Loucy (cell line): ENCODE results near the gene SPEM2.

Experiments used
- H2AFZ ChIP-seq: fragments of 200-600 bp; sonication (generic); 2 replicates; pipeline ENCODE4 v1.6.0; 2016; ENCODE audit warnings: antibody characterized with exemption, mild to moderate bottlenecking, low read length, moderate library complexity
- H3F3A ChIP-seq: fragments of 200-600 bp; 2 replicates; pipeline ENCODE4 v1.6.0; 2016; ENCODE audit warnings: antibody characterized with exemption, low read depth, mild to moderate bottlenecking
- H3K27me3 ChIP-seq: fragments of 200-600 bp; sonication (generic); 2 replicates; pipeline ENCODE4 v1.6.1; 2014; ENCODE audit warnings: low read length, mild to moderate bottlenecking; ENCODE audit not compliant: insufficient read depth, poor library complexity, severe bottlenecking
- H3K36me3 ChIP-seq: fragments of 200-600 bp; sonication (generic); 2 replicates; pipeline ENCODE4 v1.6.1; 2016; ENCODE audit warnings: low read length; ENCODE audit not compliant: insufficient read depth
- H3K4me1 ChIP-seq: fragments of 200-600 bp; sonication (generic); 2 replicates; pipeline ENCODE4 v1.5.1; 2014; ENCODE audit warnings: low read length, mild to moderate bottlenecking; ENCODE audit not compliant: insufficient read depth, poor library complexity, severe bottlenecking
- H3K4me2 ChIP-seq: fragments of 200-600 bp; sonication (generic); 2 replicates; pipeline ENCODE4 v1.6.0; 2014; ENCODE audit warnings: antibody characterized with exemption, low read length, low read depth, mild to moderate bottlenecking; ENCODE audit not compliant: poor library complexity, severe bottlenecking
- H3K4me3 ChIP-seq: fragments of 200-600 bp; sonication (generic); 2 replicates; pipeline ENCODE4 v1.5.1; 2014; ENCODE audit warnings: low read length, mild to moderate bottlenecking, mixed read lengths; ENCODE audit not compliant: poor library complexity, severe bottlenecking
- H3K79me2 ChIP-seq: fragments of 200-600 bp; sonication (generic); 2 replicates; pipeline ENCODE4 v1.6.1; 2014; ENCODE audit warnings: low read length; ENCODE audit not compliant: insufficient read depth
- H3K9ac ChIP-seq: fragments of 200-600 bp; sonication (generic); 2 replicates; pipeline ENCODE4 v1.6.0; 2014; ENCODE audit warnings: mild to moderate bottlenecking, low read depth, low read length, moderate library complexity; ENCODE audit not compliant: poor library complexity, severe bottlenecking
- H3K9me2 ChIP-seq: fragments of 200-600 bp; sonication (generic); replicated peaks from 2 replicates; pipeline ENCODE4 v1.6.1; 2016; ENCODE audit warnings: low read depth, low read length, mixed read lengths
- H3K9me3 ChIP-seq: fragments of 200-600 bp; sonication (generic); 2 replicates; pipeline ENCODE4 v1.6.1; 2014; ENCODE audit warnings: mild to moderate bottlenecking, antibody characterized with exemption, low read length, low read depth; ENCODE audit not compliant: insufficient read depth
- H4K20me1 ChIP-seq: fragments of 200-600 bp; sonication (generic); 2 replicates; pipeline ENCODE4 v1.6.0; 2014; ENCODE audit warnings: antibody characterized with exemption, low read length, mild to moderate bottlenecking; ENCODE audit not compliant: insufficient read depth, poor library complexity, severe bottlenecking
- EZH2phosphoT487 ChIP-seq: fragments of 200-600 bp; IDR thresholded peaks from 2 replicates; pipeline ENCODE4 v1.6.1; 2018; ENCODE audit warnings: antibody characterized with exemption, mild to moderate bottlenecking, moderate library complexity, borderline replicate concordance
- TF ChIP-seq, protein P1 (sequence below): fragments of 200-600 bp; sonication (generic); conservative IDR thresholded peaks from 2 replicates; pipeline ENCODE4 v1.5.1; 2014; ENCODE audit warnings: mild to moderate bottlenecking, antibody characterized with exemption, low read length

Gene SPEM2

DNA sequence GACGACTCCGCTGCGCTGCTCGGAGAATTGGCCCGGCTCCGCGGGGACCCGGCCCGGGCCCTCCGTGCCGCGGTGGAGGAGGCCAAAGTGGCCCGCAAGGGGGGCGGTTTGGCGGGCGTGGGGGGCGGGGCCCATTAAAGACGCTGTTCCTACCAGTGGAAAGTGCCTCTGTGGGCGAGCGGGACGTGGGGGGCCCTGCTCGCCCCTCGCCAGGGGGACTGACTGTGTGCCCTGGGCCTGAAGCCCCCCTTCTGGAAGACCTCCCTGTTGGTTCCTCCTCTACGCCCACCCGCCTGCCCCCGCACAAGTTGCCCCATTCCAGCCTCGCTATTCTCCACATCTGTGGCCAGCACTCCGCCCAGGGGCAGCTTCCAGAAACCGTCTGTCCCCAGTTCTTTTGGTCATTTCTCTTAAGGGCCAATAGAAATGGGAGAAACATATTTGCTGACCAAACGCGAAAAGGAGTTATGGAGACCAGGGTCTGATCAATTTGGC is 12.0 kb downstream of the SPEM2 start:
- Histone ChIP-seq H3K36me3 (no peaks in the 10 kb centered on the region), H3K4me3 (peak overlapping the region; percentile 94), H3K9me2 (no peaks in the 10 kb centered on the region), H3K79me2 (peaks cover 43% of the 10 kb centered on the region; the same call in 1 of the 2 replicates), H2AFZ (no peak overlapping the region), H3F3A (no peaks in the 10 kb centered on the region; the same call in 1 of the 2 replicates), H3K9me3 (no peaks in the 10 kb centered on the region), H3K4me2 (peak overlapping the region; percentile 85), H3K9ac (no peak overlapping the region), H3K4me1 (peaks cover 27% of the 10 kb centered on the region), H4K20me1 (peaks cover 13% of the 10 kb centered on the region), H3K27me3 (no peaks in the 10 kb centered on the region)
- no peak for TF ChIP-seq EZH2phosphoT487
- TF ChIP-seq, protein P1, sequence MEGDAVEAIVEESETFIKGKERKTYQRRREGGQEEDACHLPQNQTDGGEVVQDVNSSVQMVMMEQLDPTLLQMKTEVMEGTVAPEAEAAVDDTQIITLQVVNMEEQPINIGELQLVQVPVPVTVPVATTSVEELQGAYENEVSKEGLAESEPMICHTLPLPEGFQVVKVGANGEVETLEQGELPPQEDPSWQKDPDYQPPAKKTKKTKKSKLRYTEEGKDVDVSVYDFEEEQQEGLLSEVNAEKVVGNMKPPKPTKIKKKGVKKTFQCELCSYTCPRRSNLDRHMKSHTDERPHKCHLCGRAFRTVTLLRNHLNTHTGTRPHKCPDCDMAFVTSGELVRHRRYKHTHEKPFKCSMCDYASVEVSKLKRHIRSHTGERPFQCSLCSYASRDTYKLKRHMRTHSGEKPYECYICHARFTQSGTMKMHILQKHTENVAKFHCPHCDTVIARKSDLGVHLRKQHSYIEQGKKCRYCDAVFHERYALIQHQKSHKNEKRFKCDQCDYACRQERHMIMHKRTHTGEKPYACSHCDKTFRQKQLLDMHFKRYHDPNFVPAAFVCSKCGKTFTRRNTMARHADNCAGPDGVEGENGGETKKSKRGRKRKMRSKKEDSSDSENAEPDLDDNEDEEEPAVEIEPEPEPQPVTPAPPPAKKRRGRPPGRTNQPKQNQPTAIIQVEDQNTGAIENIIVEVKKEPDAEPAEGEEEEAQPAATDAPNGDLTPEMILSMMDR = no peak

DNA sequence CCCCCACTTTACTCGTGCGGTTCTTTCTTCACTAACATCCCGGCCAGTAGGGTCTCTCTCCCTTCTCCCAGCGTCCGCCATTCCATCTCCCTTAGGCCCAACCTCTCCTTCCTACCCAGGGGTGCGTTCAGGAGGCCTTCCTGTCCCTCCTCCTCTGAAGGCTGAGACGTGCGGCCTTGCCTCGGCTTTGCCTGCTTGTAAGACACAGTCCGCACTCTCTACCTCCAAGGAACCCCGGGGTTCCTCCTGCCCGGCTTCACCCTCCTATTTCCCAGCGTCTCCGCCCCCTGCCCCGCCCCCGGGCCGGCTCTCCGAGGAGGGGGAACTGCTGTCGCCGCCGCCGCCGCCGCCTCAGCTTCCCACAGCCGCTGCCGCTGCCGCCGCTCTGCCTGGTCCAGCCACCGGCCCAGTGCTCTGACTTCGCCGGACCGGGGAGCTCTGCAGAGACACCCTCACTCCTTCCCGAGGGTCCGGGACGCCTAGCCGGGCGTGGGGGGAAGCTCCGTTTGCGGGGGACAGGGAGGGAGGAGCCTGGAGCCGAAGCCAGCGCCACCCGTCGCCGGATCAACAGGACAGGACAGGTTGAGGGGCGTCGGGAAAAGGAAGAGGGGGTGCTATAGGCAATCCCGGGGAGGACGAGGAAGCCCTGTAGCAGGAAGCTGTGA is 12.7 kb downstream of the SPEM2 start:
- H3F3A ChIP-seq = no peaks in the 10 kb centered on the region; the same call in 1 of the 2 replicates
- H3K4me3 ChIP-seq = peak overlapping the region; percentile 94
- peak overlapping the region; percentile 45 for H3K9ac ChIP-seq
- H3K4me1 ChIP-seq = peaks cover 27% of the 10 kb centered on the region
- peak overlapping the region; percentile 85 for H3K4me2 ChIP-seq
- no peaks in the 10 kb centered on the region for H3K9me2 ChIP-seq
- H3K27me3 ChIP-seq = no peaks in the 10 kb centered on the region
- H2AFZ ChIP-seq = no peak overlapping the region
- H3K36me3 ChIP-seq = no peaks in the 10 kb centered on the region
- TF ChIP-seq, protein P1 = no peak
- no peak for TF ChIP-seq EZH2phosphoT487
- H3K79me2 ChIP-seq = peaks cover 43% of the 10 kb centered on the region; the same call in 1 of the 2 replicates
- peaks cover 13% of the 10 kb centered on the region for H4K20me1 ChIP-seq
- H3K9me3 ChIP-seq = no peaks in the 10 kb centered on the region

DNA sequence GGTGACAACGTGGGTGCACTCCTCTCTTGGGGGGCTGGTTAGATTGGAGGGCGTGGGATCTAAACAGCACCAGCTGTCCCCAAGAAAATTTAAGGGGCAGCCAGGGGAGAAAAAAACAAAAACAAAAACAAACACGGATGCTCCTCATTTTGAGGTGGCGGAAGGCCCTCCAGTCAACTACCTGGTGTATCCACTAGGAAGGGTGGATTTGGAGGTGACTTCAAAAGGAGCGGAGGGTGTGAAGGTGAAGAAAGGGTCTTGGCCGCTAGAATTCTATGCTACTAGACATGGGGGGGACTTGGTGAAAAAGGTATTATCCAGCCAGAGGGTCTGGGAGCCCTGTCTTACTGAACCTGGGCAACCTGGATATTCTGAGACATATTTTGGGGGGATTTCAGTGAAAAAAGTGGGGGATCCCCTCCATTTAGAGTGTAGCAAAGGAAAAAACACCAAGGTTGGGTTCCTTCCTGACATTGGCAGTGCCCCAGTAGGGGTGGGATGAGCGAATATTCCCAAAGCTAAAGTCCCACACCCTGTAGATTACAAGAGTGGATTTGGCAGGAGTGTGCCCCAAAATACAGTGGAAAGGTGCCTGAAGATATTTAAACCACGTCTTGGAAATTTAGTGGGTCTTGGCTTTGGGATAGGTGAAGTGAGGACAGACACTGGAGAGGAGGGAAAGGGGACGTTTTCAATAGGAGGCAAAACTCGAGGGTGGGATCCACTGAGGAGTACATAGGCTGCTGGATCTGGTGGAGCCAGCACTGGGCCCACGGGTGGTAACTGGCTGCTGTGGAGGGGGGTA is 13.4 kb downstream of the SPEM2 start:
- Histone ChIP-seq H4K20me1 (peaks cover 13% of the 10 kb centered on the region), H3K9me3 (no peaks in the 10 kb centered on the region), H3F3A (no peaks in the 10 kb centered on the region; the same call in 1 of the 2 replicates), H3K27me3 (no peaks in the 10 kb centered on the region), H3K4me2 (peak overlapping the region; percentile 85), H3K9ac (peak overlapping the region; percentile 45), H2AFZ (no peak overlapping the region), H3K4me3 (peak overlapping the region; percentile 94), H3K79me2 (peaks cover 43% of the 10 kb centered on the region; the same call in 1 of the 2 replicates), H3K4me1 (peaks cover 27% of the 10 kb centered on the region), H3K9me2 (no peaks in the 10 kb centered on the region), H3K36me3 (no peaks in the 10 kb centered on the region)
- TF ChIP-seq, protein P1 = no peak
- no peak for TF ChIP-seq EZH2phosphoT487
